ENCODE data around the gene CASP8AP2.

DNA sequence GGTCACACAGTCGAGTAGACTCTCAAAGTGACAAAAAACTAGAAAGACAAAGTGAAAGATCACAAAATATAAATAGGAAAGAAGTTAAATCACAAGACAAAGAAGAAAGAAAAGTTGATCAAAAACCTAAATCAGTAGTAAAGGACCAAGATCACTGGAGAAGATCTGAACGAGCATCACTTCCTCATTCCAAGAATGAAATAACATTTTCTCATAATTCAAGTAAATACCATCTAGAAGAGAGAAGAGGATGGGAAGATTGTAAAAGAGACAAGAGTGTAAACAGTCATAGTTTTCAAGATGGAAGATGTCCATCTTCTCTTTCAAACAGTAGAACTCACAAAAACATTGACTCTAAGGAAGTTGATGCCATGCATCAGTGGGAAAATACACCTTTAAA, 33.0 kb downstream of the CASP8AP2 start:
- TF ChIP-seq, protein P1, sequence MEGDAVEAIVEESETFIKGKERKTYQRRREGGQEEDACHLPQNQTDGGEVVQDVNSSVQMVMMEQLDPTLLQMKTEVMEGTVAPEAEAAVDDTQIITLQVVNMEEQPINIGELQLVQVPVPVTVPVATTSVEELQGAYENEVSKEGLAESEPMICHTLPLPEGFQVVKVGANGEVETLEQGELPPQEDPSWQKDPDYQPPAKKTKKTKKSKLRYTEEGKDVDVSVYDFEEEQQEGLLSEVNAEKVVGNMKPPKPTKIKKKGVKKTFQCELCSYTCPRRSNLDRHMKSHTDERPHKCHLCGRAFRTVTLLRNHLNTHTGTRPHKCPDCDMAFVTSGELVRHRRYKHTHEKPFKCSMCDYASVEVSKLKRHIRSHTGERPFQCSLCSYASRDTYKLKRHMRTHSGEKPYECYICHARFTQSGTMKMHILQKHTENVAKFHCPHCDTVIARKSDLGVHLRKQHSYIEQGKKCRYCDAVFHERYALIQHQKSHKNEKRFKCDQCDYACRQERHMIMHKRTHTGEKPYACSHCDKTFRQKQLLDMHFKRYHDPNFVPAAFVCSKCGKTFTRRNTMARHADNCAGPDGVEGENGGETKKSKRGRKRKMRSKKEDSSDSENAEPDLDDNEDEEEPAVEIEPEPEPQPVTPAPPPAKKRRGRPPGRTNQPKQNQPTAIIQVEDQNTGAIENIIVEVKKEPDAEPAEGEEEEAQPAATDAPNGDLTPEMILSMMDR (IDR thresholded peaks at IDR 0.05): no peak
- TF ChIP-seq CHD4 (IDR thresholded peaks at IDR 0.05; ENCODE audit: borderline replicate concordance) (no peak), HOXA7 (CRISPR knock-in tag; IDR thresholded peaks at IDR 0.05) (no peak)
